Activated CD4-positive, alpha-beta T cell treated with anti-CD3 and anti-CD28 coated beads for 36 hours (primary cell): ENCODE data around the gene CRY1. TPM values are rescaled to one million over a fixed set of nuclear protein-coding genes. Genes with fewer than 3 reads are reported as not detected.

ENCODE experiments used
- ATAC-seq: fragments of 200-7000 bp; cut with Tn5 transposase; one replicate; pipeline ENCODE4 v1.10.0; 2021; ENCODE audit warnings: mild to moderate bottlenecking, moderate library complexity
- CTCF ChIA-PET: fragments of 350-600 bp; sonication (Branson Sonifier 250); formaldehyde crosslinking; loops from one replicate; lab custom pipeline; 2021; ENCODE audit warnings: antibody characterized with exemption; lab: Charles Lee
- POLR2A ChIA-PET: fragments of 350-600 bp; sonication (Branson Sonifier 250); formaldehyde crosslinking; loops from one replicate; lab custom pipeline; 2021; ENCODE audit warnings: antibody characterized with exemption, inconsistent platforms; lab: Charles Lee
- DNase-seq: peaks from one replicate; pipeline ENCODE4 v3.0.0-alpha.2; 2020
- H3K27ac Mint-ChIP-seq: one replicate; pipeline ENCODE4 v1.8.0; 2021; ENCODE audit warnings: mixed read lengths
- H3K27me3 Mint-ChIP-seq: one replicate; pipeline ENCODE4 v1.8.0; 2021; ENCODE audit warnings: mixed read lengths
- H3K36me3 Mint-ChIP-seq: one replicate; pipeline ENCODE4 v1.8.0; 2021; ENCODE audit warnings: low read depth, mixed read lengths
- H3K4me1 Mint-ChIP-seq: one replicate; pipeline ENCODE4 v1.8.0; 2021; ENCODE audit warnings: mixed read lengths
- H3K4me3 Mint-ChIP-seq: one replicate; pipeline ENCODE4 v1.8.0; 2021; ENCODE audit warnings: mild to moderate bottlenecking, moderate library complexity, mixed read lengths
- H3K9me3 Mint-ChIP-seq: one replicate; pipeline ENCODE4 v1.8.0; 2021; ENCODE audit warnings: low read depth, mixed read lengths
- intact Hi-C, 2 experiments: fragments of 100-400 bp; cut with DNase I in 1 of 2; cut with micrococcal nuclease in 1 of 2; formaldehyde crosslinking; loops; one replicate each; pipeline versions ENCODE4 v1.14.2 to v1.15.1; 2022 to 2024; cut with DNase I, micrococcal nuclease
- total RNA-seq, 2 experiments: library from RNA; stranded (reverse); gene quantifications; one replicate each; pipeline ENCODE4 v1.2.3, GENCODE V29; 2021

Gene CRY1
- total RNA-seq, 2 experiments from 2014 or later = 14.8 to 17.7 TPM

GRCh38 chr12:106982229-106982628 is 111.1 kb downstream of the CRY1 start:
- CTCF ChIA-PET = no interaction called here

DNA sequence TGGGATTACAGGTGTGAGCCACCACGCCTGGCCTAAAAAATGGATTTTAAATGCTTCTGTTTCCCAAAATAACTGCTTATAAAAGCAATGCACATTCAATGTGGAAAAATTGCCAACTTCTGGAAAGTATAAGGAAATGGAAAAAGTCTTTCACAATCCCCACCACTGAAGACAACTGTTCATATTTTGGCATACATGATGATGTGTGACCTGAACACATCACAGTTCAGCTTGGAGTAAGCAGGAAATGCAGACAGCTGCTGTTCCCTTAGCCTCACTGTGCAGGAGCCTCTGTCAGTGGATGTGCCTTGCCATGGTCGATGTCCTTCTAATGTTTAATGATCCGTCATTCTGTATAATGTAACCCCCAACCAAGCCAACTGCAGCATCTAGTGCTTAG is 111.6 kb downstream of the CRY1 start:
- DNase-seq (no peak), ATAC-seq (no peak)
- POLR2A ChIA-PET = no interaction called here
- CTCF ChIA-PET = interaction anchor here (1.3 kb wide), 1 partner anchor 534 kb away, joined by 3 read pairs; no protein-coding TSS in a partner anchor
- H3K4me3 Mint-ChIP-seq = no peak overlapping the region
- peaks cover 10% of the 10 kb centered on the region for H3K9me3 Mint-ChIP-seq
- intact Hi-C loops = no loop called here
- no peaks in the 10 kb centered on the region for H3K27me3 Mint-ChIP-seq
- H3K36me3 Mint-ChIP-seq = peaks cover 39% of the 10 kb centered on the region
- peaks cover 38% of the 10 kb centered on the region for H3K4me1 Mint-ChIP-seq
- H3K27ac Mint-ChIP-seq = no peak overlapping the region

More at GRCh38 chr12:106982229-106982628, 111.1 kb downstream of the CRY1 start:
- intact Hi-C loops = no loop called here
- H3K9me3 Mint-ChIP-seq = peaks cover 10% of the 10 kb centered on the region
- H3K27me3 Mint-ChIP-seq = no peaks in the 10 kb centered on the region
- H3K27ac Mint-ChIP-seq = no peak overlapping the region
- ATAC-seq (no peak), DNase-seq (no peak)
- H3K4me1 Mint-ChIP-seq = peaks cover 38% of the 10 kb centered on the region
- H3K36me3 Mint-ChIP-seq = peaks cover 39% of the 10 kb centered on the region
- H3K4me3 Mint-ChIP-seq = no peak overlapping the region
- POLR2A ChIA-PET = no interaction called here

- H3K9me3 Mint-ChIP-seq = peaks cover 10% of the 10 kb centered on the region
- intact Hi-C loops = no loop called here
- POLR2A ChIA-PET = no interaction called here
- peaks cover 36% of the 10 kb centered on the region for H3K4me1 Mint-ChIP-seq
- H3K27me3 Mint-ChIP-seq = no peaks in the 10 kb centered on the region
- CTCF ChIA-PET = interaction anchor here (1.0 to 1.3 kb wide), 2 partner anchors 108 to 533 kb away, joined by 3 read pairs; no protein-coding TSS in a partner anchor
- peaks cover 39% of the 10 kb centered on the region for H3K36me3 Mint-ChIP-seq
- ATAC-seq (no peak), DNase-seq (no peak)
- no peak overlapping the region for H3K4me3 Mint-ChIP-seq
- no peak overlapping the region for H3K27ac Mint-ChIP-seq
Observed at GRCh38 chr12:106980944-106981343, 112.4 kb downstream of the CRY1 start.

DNA sequence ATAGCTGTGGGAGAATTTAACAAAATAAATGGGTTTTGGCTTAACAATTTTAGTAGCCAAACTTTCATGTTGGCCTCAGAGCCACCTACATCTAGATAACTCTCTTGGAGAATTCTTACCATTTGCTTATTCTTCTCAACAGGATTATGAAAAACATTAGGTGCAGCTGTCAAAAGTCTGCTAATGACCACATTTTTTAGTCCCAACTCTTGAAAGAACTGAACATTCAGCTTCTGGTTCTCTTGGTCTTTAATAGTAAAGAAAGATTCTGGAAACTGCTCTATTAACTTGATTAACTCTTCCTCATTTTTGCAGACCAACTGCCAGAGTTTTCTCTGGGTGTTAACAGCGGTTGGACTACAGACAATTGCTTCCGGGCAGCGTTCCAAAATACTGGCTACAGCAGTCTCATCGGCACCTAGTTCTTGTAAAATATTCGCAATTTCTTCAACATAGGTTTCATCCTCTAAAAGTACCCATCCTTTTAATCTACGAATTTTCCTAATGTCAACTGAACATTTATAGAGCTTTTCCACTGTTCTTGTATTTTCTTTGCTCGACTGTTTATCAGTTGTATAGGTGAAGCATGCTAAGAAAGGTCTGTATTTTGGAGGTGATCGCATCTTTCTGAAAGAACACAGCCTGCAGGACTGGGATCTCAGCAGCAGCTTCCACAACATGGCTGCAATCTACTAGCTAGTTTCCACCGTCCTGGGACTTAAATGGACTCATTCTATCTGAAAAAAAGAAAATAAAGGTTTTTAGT is 115.1 kb downstream of the CRY1 start:
- H3K4me1 Mint-ChIP-seq = peaks cover 25% of the 10 kb centered on the region
- CTCF ChIA-PET = interaction anchor here (1.0 kb wide), 1 partner anchor 10 kb away, joined by 3 read pairs; no protein-coding TSS in a partner anchor
- H3K36me3 Mint-ChIP-seq = peaks cover 20% of the 10 kb centered on the region
- H3K9me3 Mint-ChIP-seq = no peaks in the 10 kb centered on the region
- no peak for ATAC-seq
- intact Hi-C loops = no loop called here
- no peak overlapping the region for H3K27ac Mint-ChIP-seq
- no peaks in the 10 kb centered on the region for H3K27me3 Mint-ChIP-seq
- DNase-seq = no peak
- POLR2A ChIA-PET = interaction anchor here (0.6 kb wide), 1 partner anchor 727 kb away, joined by 5 read pairs; no protein-coding TSS in a partner anchor
- H3K4me3 Mint-ChIP-seq = no peak overlapping the region

DNA sequence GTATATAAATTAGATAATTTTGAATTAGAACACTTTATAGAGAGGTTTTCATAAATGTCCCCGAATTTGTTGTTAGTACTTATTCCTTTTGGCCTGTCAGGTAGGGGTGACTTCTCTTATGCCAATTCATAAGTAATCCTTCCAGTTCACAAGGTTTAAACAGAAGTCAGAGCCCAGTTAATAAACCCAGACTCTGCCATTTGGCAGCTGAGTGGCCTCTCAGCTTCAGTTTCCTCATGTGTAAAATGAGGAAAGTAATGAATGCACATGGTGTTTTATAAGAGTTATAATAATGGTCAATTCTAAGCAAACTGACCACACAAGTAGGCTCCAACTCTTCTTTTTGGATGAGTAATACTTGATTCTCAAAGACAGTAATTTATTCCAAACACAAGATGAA is 116.7 kb downstream of the CRY1 start:
- Mint-ChIP-seq H3K27ac (no peak overlapping the region), H3K27me3 (no peaks in the 10 kb centered on the region), H3K4me1 (peaks cover 18% of the 10 kb centered on the region), H3K9me3 (no peaks in the 10 kb centered on the region), H3K4me3 (no peak overlapping the region), H3K36me3 (peaks cover 17% of the 10 kb centered on the region)
- POLR2A ChIA-PET = no interaction called here
- ATAC-seq (no peak), DNase-seq (no peak)
- intact Hi-C loops = no loop called here
- CTCF ChIA-PET = interaction anchor here (0.5 to 0.7 kb wide), 2 partner anchors 22 to 219 kb away, joined by 3 to 4 read pairs; no protein-coding TSS in a partner anchor

GRCh38 chr12:106975993-106976658 is 117.2 kb downstream of the CRY1 start:
- Mint-ChIP-seq H3K27me3 (no peaks in the 10 kb centered on the region), H3K4me1 (peaks cover 20% of the 10 kb centered on the region), H3K27ac (no peak overlapping the region), H3K4me3 (no peak overlapping the region), H3K36me3 (peaks cover 20% of the 10 kb centered on the region), H3K9me3 (no peaks in the 10 kb centered on the region)
- ChIA-PET CTCF (no interaction called here), POLR2A (no interaction called here)
- ATAC-seq (no peak), DNase-seq (no peak)
- intact Hi-C loops = no loop called here

- POLR2A ChIA-PET = no interaction called here
- Mint-ChIP-seq H3K36me3 (peaks cover 27% of the 10 kb centered on the region), H3K9me3 (no peaks in the 10 kb centered on the region), H3K4me1 (peaks cover 22% of the 10 kb centered on the region), H3K27ac (no peak overlapping the region), H3K4me3 (no peak overlapping the region), H3K27me3 (no peaks in the 10 kb centered on the region)
- DNase-seq (no peak), ATAC-seq (peak; percentile 42)
- CTCF ChIA-PET = no interaction called here
- intact Hi-C loops = no loop called here
Observed at GRCh38 chr12:106975098-106975497, 118.3 kb downstream of the CRY1 start.

GRCh38 chr12:106974511-106974910 is 118.8 kb downstream of the CRY1 start:
- Mint-ChIP-seq H3K4me1 (peaks cover 22% of the 10 kb centered on the region), H3K27me3 (no peaks in the 10 kb centered on the region), H3K4me3 (no peak overlapping the region), H3K36me3 (peaks cover 27% of the 10 kb centered on the region), H3K9me3 (no peaks in the 10 kb centered on the region), H3K27ac (no peak overlapping the region)
- POLR2A ChIA-PET = no interaction called here
- CTCF ChIA-PET = no interaction called here
- ATAC-seq = no peak
- no peak for DNase-seq
- intact Hi-C loops = no loop called here

- CTCF ChIA-PET = no interaction called here
- intact Hi-C loops = no loop called here
- H3K36me3 Mint-ChIP-seq = peaks cover 26% of the 10 kb centered on the region
- H3K4me3 Mint-ChIP-seq = no peak overlapping the region
- ATAC-seq (no peak), DNase-seq (no peak)
- no peaks in the 10 kb centered on the region for H3K27me3 Mint-ChIP-seq
- H3K4me1 Mint-ChIP-seq = peaks cover 22% of the 10 kb centered on the region
- POLR2A ChIA-PET = no interaction called here
- no peaks in the 10 kb centered on the region for H3K9me3 Mint-ChIP-seq
- no peak overlapping the region for H3K27ac Mint-ChIP-seq
Observed at GRCh38 chr12:106973545-106973944, 119.8 kb downstream of the CRY1 start.

DNA sequence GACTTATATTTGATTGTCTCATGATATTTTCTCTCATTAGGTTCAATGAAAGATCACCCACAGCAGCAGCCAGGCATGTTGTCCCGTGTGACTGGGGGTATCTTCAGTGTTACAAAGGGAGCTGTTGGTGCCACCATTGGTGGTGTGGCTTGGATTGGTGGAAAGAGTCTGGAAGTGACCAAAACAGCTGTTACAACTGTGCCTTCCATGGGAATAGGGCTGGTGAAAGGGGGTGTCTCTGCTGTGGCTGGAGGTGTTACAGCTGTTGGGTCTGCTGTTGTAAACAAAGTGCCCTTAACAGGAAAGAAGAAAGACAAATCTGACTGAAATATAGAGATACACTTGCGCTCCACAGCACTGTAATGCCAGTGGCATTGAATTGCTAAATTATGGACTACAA is 122.3 kb downstream of the CRY1 start:
- DNase-seq (no peak), ATAC-seq (no peak)
- intact Hi-C loops = no loop called here
- H3K9me3 Mint-ChIP-seq = no peaks in the 10 kb centered on the region
- peaks cover 21% of the 10 kb centered on the region for H3K4me1 Mint-ChIP-seq
- H3K4me3 Mint-ChIP-seq = no peak overlapping the region
- peak overlapping the region; percentile 0 for H3K27ac Mint-ChIP-seq
- ChIA-PET CTCF (interaction anchor here (0.7 to 1.3 kb wide), 2 partner anchors 10 to 481 kb away, joined by 3 read pairs; no protein-coding TSS in a partner anchor), POLR2A (no interaction called here)
- no peaks in the 10 kb centered on the region for H3K27me3 Mint-ChIP-seq
- peaks cover 27% of the 10 kb centered on the region for H3K36me3 Mint-ChIP-seq

DNA sequence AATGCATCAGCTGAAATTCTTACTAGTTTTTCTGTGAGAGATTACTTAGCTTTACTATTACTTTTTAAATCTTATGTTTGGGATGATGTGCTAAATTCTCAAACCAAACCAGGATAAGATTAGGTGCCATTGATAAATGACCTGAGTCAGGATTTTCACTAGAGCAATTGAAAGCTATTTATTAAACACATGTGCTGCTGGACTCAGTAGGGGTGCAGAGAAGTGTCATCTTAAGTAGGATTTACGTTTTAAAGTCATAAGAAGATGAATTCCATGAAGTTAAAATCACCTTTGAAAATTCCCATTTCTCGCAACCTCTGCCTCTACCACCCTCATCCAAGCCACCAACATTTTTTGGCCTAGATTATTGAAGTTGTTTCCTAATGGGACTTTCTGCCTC is 128.8 kb downstream of the CRY1 start:
- H3K36me3 Mint-ChIP-seq = peaks cover 27% of the 10 kb centered on the region
- H3K4me1 Mint-ChIP-seq = peaks cover 25% of the 10 kb centered on the region
- POLR2A ChIA-PET = no interaction called here
- H3K27ac Mint-ChIP-seq = no peak overlapping the region
- no peaks in the 10 kb centered on the region for H3K9me3 Mint-ChIP-seq
- ATAC-seq (no peak), DNase-seq (no peak)
- H3K27me3 Mint-ChIP-seq = no peaks in the 10 kb centered on the region
- CTCF ChIA-PET = no interaction called here
- no peak overlapping the region for H3K4me3 Mint-ChIP-seq
- intact Hi-C loops = no loop called here
